Dermis blood vessel endothelial cell (primary cell): ENCODE data around the gene UNC13D. TPM values are rescaled to one million over a fixed set of nuclear protein-coding genes. Genes with fewer than 3 reads are reported as not detected.
A peak's percentile ranks its signal among the peaks of the same experiment; 100 is the strongest.
"Not testable (repeated sequence)": the region's sequence is repeated elsewhere in the genome, so short reads cannot be mapped to it uniquely, and the experiment has no call there.

ENCODE experiments used
- DNase-seq: peaks from one replicate; pipeline ENCODE4 v3.0.0; 2010
- total RNA-seq: library from RNA; depleted of rRNA; stranded (reverse); fragments of >200 nt; gene quantifications from 2 replicates; pipeline ENCODE4 v1.2.3, GENCODE V29; 2014

UNC13D gene
- total RNA-seq, 1 donor from 2014 or later: 3.4 TPM

DNA sequence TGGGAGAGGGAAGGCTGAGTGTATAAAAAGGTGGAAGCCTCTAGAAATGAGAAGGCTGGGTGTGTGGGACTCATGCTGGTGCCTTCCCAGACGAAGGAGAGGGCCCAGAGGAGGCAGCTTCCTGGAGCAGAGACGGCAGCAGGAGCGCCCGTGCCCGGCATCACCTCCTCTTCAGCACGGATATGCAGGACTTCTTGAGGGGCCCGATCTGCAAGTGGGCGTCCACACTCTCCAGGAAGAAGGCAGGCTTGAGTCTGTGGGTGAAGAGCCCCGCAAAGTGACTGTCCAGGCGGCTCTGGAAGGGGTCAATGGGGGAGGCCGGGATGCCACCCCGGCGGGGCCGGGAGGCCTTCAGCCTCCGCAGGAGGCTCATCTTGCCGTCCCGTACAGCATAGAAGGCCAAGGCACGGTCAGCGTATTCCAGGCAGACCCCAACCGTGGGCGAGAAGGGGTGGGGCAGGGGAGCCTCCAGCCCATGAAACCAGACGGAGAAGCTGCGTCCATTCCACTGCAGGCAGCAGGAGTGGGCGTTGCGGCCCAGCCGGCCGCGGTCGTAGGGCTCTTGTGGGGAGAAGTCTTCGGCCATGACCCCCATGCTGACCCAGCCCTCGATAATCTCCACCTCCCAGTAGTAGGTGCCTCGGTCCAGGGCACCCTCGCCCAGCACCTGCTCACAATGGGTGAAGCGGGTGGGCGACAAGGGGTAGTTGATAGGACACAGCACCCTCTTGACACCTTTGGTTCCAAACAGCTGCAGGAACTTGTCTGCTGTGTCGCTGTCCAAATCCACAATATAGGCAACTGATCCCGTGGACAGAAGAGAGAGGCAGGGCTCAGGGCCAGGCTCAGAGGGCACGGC is 30.3 kb upstream of the UNC13D start:
- no peak for DNase-seq

DNA sequence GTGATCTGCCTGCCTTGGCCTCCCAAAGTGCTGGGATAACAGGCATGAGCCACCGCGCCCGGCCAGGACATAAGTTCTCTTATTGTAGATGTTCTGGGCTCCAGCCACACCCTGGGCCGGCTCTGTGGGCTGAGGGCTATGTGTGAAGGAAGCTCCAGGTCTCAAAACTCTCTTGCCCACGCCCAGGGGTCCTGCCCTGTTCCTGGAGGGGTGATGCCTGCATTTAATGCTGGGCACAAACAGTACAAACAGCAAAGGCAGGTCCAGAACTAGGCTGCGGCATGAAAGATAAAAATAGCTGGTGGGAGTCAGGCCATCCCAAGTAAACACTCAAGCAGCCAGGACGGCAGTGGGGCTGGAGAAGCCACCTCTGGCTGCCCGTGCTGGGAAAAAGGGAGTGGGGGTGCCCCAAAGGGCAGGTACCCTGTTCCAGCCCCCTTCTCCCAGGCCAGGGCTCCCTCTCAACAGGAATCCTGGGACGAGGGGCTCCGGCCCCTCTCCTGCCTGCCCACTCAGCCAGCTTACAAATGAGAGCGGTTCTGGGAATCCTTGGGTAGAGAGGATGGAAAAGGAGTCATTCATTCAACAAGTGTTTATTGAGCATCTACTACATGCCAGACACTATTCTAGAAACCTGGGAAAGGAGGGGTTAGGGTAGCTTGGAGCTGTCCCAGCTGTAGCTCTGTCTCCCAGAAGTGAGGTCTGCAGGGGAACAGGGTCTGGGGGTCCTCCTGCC is 29.6 kb upstream of the UNC13D start:
- no peak for DNase-seq

DNA sequence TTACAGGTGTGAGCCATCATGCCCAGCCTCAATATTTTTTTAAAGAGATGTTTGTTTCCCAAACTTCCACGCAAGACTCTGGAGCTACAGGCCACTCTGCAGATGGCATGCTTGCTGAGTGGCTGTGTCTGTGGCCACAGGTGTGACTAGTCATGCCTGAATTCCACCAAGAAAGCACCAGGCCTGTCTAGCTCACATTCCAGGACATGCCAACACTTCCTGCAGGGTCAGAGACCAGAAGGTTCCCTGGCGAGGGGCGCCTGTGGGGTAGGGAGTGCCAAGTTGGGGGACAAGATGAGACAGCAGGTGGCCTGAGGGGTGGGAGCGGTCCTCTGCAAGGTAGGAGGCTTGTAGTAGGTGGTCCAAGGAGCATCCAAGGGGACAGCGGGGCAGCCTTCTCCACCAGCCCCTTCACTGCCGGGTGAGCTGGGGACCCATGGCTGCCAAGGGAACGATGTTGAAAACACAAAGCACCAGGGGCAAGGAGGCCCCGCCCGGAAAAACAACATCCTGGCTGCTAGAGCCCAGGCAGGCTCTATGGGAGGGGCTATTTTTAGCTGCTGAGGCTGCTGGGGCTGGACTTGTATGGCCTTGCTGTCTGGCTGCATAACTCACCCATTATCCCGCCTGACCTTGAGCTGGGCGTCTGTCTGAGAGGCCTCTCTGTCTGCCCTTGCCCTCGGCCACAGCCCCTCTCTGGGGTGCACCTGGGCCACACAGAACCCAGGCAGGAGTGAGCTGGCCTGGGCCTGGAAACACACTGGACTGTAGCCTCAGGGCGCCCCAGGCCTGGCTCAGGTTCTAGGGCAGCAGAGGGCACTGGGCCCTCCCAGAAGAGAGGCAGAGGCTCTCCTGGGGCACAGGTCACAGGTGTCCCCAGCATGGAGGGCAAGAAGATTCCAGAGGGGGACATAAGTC is 28.5 kb upstream of the UNC13D start:
- peak; percentile 96 for DNase-seq

DNA sequence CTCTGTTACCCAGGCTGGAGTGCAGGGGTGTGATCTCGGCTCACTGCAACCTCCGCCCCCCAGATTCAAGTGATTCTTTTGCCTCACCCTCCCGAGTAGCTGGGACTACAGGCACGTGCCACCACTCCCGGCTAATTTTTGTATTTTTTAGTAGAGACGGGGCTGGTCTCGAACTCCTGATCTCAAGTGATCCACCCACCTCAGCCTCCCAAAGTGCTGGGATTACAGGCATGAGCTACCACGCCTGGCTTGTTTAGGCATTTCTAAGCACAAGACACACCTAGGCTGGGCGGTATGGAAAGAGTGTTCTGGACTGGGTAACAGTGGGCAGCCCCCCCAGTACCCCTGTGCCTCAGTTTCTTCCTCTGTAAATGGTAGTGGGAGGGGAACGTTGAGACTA is 26.0 kb upstream of the UNC13D start:
- not testable (repeated sequence) for DNase-seq

DNA sequence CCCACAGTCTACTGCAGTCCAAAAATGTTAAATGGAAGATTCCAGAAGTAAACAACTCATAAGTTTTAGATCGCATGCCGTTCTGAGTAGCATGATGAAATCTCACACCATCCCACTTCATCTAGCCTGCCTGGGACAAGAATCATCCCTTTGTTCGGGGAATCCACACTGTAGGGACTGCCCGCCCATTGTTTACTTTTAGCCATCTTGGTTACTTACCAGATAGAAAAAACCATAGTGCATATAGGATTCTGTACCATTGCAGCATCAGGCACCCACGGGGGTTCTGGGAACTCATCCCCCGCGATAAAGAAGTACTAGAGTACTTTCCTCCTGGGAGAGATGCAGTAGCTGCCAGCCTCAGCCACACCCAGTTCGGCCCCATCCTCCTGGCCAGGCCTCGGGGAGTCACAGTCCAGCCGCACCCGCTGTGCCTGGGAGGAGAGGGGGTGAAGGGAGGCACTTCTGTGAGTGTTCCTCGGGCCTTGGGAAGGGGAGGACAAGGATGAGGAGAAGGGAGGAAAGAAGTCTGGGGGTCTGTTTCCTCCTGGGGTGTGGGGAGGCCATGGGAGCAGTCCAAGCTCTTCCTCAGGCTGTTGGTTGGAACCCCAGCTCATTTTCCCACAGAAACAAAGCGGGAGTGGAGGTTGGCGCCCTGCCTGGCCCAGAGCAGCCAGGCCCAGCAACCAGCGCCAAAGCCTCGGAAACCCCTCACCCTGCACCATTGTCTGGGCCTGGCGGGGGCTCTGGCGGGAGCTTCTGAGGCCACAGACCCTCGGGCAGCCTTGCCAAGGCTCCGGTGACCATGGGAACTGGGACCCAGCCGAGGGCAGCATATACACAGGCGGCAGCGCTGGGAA is 25.3 kb upstream of the UNC13D start:
- DNase-seq: peak; percentile 70

DNA sequence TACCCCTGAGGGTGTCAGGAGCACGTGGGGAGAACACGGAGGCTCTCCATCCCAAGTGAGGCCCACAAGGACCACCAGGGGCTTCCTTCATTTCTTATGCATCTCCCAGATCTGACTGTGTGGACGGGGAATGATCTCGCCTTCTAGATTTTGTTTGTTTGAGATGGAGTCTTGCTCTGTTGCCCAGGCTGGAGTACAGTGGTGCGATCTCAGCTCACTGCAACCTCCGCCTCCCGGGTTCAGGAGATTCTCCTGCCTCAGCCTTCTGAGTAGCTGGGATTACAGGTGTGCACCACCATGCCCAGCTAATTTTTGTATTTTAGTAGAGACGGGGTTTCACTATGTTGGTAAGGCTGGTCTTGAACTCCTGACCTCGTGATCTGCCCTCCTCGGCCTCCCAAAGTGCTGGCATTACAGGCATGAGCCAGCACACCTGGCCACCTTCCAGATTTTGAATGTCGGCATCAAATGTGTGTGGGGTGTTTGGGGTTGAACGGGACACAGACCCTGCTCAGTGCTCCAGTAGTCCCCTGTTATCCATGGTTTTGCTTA is 24.6 kb upstream of the UNC13D start:
- DNase-seq: not testable (repeated sequence)

DNA sequence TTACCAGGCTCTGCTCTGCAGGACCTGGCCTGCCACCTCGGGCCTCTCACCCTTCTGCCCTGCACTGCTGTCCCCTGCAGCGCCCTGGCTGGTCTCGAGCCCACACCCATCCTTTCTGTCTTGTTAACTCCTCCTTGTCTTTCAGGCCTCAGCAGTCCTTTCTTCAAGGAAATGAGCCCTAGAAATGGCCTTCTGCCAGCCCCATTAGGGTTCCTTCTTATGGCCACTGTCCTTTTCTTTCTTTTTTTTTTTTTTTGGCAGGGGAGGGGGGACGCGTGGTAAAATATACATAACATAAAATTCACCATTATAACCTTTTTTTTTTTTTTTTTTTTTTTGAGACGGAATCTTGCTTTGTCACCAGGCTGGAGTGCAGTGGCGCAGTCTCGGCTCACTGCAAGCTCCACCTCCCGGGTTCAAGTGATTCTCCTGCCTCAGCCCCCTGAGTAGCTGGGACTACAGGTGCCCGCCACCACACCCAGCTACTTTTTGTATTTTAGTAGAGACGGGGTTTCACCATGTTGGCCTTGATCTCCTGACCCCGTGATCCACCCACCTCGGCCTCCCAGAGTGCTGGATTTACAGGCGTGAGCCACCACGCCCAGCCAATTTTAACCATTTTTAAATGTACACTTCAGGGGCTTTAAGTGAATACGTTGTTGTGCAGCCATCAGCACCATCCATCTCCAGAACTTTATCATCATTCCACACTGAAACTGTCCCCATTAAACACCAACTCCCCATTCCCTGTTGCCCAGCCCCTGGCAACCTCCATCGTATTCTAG is 21.4 kb upstream of the UNC13D start:
- DNase-seq: not testable (repeated sequence)

DNA sequence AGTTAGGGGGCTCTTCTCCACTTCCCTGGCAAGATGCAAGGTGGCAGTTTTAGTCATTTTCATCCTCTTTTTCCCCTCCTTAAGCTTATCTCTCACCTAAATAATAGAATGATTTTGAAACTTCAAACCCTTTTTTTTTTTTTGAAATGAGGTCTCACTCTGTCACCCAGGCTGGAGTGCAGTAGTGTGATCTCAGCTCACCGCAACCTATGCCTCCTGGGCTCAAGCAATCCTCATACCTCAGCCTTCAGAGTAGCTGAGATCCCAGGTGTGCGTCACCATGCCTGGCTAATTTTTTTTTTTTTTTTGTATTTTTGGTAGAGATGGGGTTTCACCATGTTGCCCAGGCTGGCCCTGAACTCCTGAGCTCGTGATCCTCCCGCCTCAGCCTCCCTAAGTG is 20.7 kb upstream of the UNC13D start:
- not testable (repeated sequence) for DNase-seq

DNA sequence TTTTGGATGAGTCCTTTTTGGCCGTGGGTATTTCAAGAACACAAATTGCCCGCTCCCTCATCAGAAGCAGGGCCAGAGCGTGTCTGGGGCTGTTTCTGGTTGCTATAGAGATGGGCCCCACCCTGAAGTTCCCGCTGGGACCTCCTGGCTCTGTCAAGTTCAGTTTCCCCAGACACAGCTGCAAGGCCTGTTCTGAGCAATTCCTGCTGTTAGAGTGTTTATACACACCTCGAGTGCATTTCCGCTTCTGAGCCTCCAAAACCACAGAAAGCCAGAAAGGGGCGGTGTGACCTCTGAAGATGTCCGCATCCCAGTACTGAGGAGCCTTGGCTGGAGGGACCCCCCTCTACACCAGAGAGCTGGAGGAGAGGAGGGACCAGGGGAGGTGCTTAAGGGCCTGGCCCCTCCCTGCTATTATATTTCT is 20.3 kb upstream of the UNC13D start:
- DNase-seq: no peak

DNA sequence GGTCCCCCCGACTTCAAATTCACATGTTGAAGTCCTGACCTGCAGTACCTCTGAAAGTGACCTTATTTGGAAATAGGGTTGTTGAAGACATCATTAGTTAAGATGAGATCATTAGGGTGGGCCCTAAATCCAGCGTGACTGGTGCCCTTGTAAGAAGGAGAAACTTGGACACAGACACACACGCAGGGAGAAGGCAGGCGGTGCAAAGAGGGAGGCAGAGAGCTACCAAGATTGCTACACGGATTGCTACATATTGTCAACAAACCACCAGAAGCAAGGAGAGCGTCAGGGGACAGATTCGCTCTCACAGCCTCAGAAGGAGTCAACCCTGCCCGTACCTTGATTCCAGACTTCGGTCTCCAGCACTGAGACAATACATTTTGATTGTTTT is 17.7 kb upstream of the UNC13D start:
- no peak for DNase-seq

DNA sequence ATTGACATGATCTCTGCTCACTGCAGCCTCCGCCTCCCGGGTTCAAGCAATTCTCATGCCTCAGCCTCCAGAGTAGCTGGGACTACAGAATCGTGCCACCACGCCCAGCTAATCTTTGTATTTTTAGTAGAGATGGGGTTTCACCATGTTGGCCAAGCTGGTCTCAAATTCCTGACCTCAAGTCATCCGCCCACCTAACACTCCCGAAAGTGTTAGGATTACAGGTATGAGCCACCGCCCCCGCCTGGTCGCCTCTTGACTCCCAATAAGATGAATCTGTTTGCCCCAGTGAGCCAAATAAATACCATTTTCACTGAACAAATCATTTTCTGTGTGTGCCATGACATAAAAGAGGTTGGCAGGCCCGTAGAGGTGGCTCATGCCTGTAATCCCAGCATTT is 15.2 kb upstream of the UNC13D start:
- not testable (repeated sequence) for DNase-seq

DNA sequence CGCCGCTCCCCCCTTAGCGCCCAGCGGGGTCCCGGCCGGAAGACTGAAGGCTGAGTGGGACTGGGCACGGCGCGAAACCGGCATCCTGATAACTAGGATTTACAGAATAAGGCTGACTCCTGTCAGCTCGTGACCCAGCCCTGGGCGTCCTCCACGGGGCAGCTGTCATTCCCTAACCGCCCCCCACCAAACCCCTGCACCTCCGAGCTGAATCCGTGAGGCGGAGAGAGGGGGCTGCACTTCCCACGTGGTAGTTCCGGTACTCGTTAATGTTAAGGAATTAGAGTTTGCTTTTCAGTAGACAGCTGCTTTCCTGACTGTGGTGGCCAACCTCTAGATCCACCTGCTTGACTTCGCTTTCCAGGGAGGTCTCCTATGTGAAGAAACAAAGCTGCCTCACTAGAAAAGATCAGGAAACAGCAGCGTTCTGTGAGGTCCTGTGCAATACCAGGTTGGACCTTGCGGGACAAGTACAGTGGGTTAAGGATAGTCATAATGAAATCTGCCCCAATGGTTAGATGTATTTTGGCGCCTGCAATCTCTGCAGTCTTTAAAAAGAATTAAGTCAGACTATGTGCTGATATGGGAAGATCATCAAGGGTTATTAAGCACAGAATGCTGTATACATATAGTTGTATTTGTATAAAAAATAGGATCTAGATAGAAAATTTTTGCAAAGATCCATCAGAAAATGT is 12.0 kb upstream of the UNC13D start:
- peak; percentile 68 for DNase-seq

DNA sequence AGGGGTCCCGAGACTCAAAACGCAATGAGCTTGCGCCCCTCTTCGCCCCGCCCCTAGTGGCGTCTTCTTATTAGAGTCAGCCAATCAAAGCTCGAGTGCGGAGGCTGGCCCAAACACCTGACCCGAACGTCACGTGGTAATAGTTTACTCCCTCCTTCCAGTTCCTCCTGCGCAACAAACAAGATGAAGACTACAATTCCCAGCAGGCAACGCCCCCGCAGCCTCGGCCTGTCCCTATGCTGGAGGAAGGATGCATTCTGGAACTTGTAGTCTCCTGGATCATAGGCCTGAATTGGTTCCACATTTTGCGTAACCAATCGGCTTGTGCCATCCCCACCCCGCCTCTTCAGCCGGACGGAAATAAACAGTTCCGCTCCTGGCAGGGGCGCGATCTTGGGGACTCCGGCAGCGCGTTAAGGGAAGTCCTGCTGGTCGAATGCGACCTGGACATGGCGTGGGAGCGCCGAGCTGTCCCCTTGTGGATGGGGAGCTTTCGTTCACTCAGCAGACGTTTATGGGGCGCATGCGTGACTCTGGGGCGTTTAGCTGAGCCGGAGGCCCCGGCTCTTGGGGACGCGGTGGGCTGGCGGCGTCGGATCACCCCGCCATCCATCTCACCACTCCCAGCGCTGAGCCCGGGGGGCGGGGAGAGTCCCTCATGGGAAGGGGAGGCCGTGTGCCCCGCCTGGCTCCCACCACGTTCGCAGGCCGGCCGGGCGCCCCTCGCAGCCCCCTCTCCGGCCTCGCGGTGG is 11.3 kb upstream of the UNC13D start, which contains the start of gene WBP2:
TSS of gene WBP2 (minus strand) at position 26 of the 752 bp plus-strand sequence. CDS start 38 bp downstream, outside the sequence.
- DNase-seq: peak; percentile 100

DNA sequence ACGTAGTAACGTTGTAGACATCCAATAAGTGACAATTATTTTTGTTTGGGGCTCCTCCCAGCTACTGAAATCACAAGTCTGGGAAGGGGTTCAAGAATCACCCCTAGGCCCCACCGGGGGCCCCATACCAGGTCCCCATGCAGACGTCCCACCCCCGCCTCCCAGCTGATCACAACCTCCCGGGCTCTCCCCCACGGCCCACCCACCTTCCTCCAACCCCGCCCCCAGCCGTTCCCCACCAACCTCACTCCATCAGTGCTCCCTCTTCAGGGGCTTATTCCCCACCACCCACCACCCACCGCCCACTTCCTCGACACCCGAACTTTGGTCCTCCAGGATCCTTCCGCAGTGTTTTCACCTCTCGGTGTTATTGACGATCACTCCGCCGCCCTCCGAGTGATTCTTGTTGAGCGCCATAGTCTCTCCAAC is 10.7 kb upstream of the UNC13D start:
- no peak for DNase-seq

DNA sequence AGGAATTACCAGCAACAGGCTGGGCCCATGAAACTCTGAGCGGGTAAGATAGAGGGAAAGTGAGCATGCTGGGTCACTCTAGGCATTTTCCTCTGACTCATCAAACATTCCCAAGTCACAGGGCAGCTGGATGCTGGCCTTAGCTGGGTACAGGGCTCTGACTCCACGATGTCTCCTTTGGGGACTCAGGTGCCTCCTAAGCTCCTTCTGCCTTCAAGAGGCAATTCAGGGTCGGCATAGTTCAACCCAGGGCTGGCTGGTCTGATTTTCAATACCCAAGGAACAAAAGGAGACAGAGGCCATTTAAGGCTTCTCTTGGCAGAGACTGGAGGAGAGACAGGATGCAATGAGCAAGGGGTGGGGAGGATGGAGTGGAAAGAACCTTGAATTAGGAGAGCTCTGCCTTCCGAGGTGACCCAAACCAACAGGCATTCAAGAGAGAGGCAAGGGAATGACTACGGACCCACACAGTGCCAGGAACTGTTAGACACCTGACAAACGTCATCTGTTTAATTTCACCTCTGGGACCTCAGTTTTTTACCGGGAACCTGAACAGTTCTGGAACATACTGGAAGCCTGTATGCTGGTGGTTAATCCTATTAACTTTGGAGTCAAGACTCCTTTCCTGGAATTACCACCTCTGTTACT is 10.0 kb upstream of the UNC13D start:
- DNase-seq: peak; percentile 71

DNA sequence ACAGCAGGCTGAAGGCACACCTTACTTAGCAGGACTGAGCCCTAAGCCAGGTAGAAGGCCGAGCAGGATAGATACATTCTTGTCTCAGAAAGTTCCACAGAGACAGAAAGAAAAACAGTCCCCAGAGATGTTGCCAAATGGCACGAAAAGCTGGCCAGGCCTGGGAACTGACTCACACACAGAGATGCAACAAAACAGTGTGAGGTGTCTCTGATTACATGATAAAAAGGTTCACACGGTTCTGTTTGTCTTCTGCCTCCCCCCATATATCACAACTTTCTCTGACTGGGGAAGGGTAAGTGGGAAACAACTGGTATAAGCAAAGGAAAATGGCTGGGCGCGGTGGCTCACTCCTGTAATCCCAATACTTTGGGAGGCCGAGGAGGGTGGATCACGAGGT is 9.2 kb upstream of the UNC13D start:
- DNase-seq: peak; percentile 51

DNA sequence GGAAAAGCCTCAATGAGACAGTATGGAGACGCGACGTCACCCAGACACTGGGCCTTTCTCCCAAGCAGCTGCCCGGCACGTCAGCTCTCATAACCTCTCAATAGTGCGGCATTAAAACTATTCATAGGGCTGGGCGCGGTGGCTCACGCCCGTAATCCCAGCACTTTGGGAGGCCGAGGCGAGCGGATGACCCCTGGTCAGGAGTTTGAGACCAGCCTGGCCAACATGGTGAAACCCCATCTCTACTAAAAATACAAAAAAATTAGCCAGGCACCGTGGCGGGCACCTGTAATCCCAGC is 7.4 kb upstream of the UNC13D start:
- DNase-seq: not testable (repeated sequence)

DNA sequence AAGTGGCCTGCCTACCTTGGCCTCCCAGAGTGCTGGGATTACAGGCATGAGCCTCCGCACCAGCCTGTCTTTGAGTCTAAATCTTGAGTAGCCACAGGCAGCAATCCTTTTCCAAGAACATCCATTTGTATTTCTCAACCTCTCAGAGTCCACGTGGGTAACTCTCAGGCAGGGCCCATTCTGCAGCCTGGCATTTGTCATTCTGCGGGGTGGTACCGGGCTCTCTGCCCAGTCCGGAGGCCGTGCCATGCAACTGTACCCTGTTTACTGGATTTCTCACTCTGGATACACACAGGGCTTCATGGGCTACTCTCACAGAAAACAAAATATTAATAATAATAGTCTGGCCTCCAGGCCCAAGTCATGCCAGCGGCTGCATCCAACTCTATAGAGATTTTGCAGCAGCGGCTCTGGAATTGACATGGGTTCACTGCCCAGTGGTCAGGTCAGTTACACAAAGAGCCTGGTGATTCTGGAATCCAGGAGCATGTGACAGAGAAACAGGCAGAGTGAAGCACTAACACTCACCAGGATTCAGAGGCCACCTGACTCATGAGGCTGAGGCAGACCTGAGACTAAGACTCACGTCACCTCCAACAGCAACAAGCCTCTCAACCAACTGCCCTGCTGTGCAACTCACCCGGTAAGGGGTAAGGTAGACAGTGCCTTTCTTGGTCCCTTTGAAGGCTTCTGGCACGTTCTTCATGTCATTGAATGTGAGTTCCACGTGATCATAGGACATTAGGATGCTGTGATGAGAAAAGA is 6.9 kb upstream of the UNC13D start:
- DNase-seq: no peak
